Left kidney (tissue), 2 donors: ENCODE data around the gene MAEA. TPM values are rescaled to one million over a fixed set of nuclear protein-coding genes. Genes with fewer than 3 reads are reported as not detected.
"Not testable (repeated sequence)": the region's sequence is repeated elsewhere in the genome, so short reads cannot be mapped to it uniquely, and the experiment has no call there.

Source experiments
- DNase-seq: peaks from one replicate; pipeline ENCODE4 v3.0.0-alpha.2; 2013
- polyA plus RNA-seq: library from polyadenylated mRNA; unstranded; fragments of 120-200 nt; gene quantifications from one replicate; pipeline ENCODE4 v1.2.1, GENCODE V29; 2013; ENCODE audit not compliant: insufficient read length

MAEA gene
- polyA plus RNA-seq, 1 donor = 62.7 TPM

- DNase-seq = no peak
Observed at GRCh38 chr4:1366371-1367229, 76.9 kb downstream of the MAEA start.

- no peak for DNase-seq
Observed at GRCh38 chr4:1367230-1367935, 77.7 kb downstream of the MAEA start.

- DNase-seq = no peak
Observed at GRCh38 chr4:1367936-1368289, 78.2 kb downstream of the MAEA start.

- no peak for DNase-seq
Observed at GRCh38 chr4:1368421-1369090, 78.9 kb downstream of the MAEA start.

GRCh38 chr4:1369091-1369450 is 79.4 kb downstream of the MAEA start:
- DNase-seq = no peak

GRCh38 chr4:1369479-1370079 is 79.9 kb downstream of the MAEA start:
- DNase-seq = no peak

GRCh38 chr4:1370321-1371124 is 80.8 kb downstream of the MAEA start:
- no peak for DNase-seq

- DNase-seq = no peak
Observed at GRCh38 chr4:1371176-1372165, 81.8 kb downstream of the MAEA start.

- DNase-seq = not testable (repeated sequence)
Observed at GRCh38 chr4:1372576-1372975, 82.9 kb downstream of the MAEA start.

- DNase-seq = no peak
Observed at GRCh38 chr4:1373892-1374705, 84.4 kb downstream of the MAEA start.

GRCh38 chr4:1374706-1375045 is 85.0 kb downstream of the MAEA start:
- no peak for DNase-seq

- DNase-seq = no peak
Observed at GRCh38 chr4:1375051-1375721, 85.5 kb downstream of the MAEA start.

GRCh38 chr4:1375761-1376322 is 86.2 kb downstream of the MAEA start:
- no peak for DNase-seq

- DNase-seq = no peak
Observed at GRCh38 chr4:1376391-1376840, 86.7 kb downstream of the MAEA start.

- no peak for DNase-seq
Observed at GRCh38 chr4:1376841-1377605, 87.3 kb downstream of the MAEA start.

GRCh38 chr4:1377606-1378261 is 88.0 kb downstream of the MAEA start:
- no peak for DNase-seq

- DNase-seq = no peak
Observed at GRCh38 chr4:1378559-1379231, 89.0 kb downstream of the MAEA start.
